ENCODE measurements around the gene RBBP6.

- TF ChIP-seq CTCF (conservative IDR thresholded peaks at IDR 0.05): no peak
- no peak for TF ChIP-seq EZH2 (IDR thresholded peaks at IDR 0.05; ENCODE audit: low read depth)
These were observed 78.1 kb downstream of the RBBP6 start for GRCh38 chr16:24617502-24617901.

Measured in PC-9 (cell line).